ENCODE results near the gene ANAPC16.

GRCh38 chr10:72244573-72245038 is 28.8 kb downstream of the ANAPC16 start:
- no peak for TF ChIP-seq CTCF (IDR thresholded peaks at IDR 0.05; ENCODE audit: low read depth, low read length)
- no peak for TF ChIP-seq EZH2phosphoT487 (IDR thresholded peaks at IDR 0.05; ENCODE audit: low read depth)

Measured in OCI-LY3 (cell line).